GM19025 (cell line): Measurements from ENCODE around the gene ARHGAP21.
"Not testable (repeated sequence)": the region's sequence is repeated elsewhere in the genome, so short reads cannot be mapped to it uniquely, and the experiment has no call there.

ENCODE experiments used
- ATAC-seq: cut with Tn5 transposase; IDR thresholded peaks from one replicate; pipeline ENCODE4 v1.9.1; 2021; ENCODE audit warnings: mild to moderate bottlenecking, low read depth, moderate library complexity; ENCODE audit not compliant: unreplicated experiment

Gene ARHGAP21

DNA sequence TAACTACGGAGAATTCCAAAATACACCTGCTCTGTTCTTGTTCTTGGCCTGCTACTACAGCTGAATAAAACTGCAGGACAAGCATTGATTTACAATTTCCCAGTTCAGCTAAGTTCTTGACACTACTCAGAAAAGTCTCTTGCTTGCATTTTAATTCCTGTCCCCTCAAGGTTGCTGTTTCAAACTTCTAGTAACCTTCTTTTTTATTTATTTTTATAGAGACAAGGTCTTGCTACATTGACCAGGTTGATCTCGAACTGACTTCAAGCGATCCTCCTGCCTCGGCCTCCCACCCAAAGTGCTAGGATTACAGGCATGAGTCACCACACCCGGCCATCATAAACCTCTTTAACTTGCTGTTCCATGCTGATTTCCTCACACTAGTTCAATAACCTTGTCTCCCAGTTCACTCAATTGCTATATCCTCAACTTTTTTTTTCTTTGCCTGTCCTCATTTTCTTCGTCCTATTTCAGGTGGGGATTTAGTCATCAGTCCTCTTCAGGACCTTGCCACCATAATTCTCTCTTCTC lies 79.9 kb downstream of the ARHGAP21 start:
- no peak for ATAC-seq

- peak; percentile 75 for ATAC-seq
These were observed 80.6 kb downstream of the ARHGAP21 start for GRCh38 chr10:24642921-24643678.

GRCh38 chr10:24639124-24639523 lies 84.6 kb downstream of the ARHGAP21 start:
- ATAC-seq: no peak

DNA sequence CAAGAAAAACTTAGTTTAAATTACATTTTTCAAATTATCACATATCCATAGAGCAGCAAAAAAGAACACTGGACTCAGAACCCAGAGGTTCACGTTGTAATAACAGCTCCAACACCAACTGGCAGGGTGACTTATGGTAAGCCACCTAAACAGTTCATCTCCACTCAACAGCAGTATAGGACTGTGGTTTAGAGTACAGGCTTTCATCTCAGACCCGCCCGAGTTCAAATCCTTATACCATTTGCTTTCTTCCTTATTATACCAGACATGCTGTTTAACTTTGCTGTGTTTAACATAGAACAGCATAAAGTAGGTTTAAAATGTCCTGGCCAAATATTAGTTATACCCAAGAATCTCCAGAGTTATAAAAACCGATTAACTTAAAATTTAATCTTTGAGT lies 97.9 kb downstream of the ARHGAP21 start:
- no peak for ATAC-seq

DNA sequence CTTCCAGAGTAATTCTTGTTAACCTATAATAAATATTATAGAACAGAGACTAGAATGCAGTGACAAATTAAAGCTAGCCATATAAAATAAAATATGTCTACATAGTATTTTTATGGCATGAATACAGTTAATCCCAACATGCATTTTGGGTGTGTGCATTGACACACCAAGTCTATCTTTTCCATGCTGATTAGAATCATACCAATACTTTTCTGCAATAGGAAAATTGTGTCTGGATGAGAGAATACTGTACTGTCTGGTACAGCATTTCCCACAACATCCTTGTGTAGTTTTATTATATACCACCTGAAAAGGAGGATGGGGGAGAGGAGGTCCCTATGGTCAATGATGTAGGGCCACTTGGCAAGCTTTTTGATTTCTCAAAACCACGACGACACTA lies 100.3 kb downstream of the ARHGAP21 start:
- ATAC-seq: no peak

DNA sequence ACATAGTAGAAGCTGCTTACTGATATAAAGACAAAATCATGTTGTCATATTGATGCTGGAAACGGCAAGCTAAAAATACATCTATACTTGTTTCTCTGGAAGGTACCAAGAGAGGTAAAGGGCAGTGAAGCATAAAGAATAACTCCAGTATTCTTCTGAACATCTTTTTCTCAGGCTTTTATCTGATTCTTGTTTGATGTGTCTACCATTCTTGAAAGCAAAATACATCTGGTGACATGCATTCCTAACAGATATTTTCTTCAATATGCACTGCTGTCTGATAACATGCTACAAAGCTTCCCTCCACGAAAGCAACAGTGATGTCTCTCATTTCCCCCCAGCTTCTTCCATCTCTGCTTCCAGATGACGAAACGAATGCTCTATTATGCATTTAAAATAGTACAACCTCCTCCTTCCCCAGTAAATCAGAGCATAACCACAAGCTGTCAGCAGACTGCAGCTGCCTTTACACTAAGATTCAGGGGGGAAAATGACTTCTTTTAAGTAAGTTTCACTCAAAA lies 100.8 kb downstream of the ARHGAP21 start:
- ATAC-seq: no peak

DNA sequence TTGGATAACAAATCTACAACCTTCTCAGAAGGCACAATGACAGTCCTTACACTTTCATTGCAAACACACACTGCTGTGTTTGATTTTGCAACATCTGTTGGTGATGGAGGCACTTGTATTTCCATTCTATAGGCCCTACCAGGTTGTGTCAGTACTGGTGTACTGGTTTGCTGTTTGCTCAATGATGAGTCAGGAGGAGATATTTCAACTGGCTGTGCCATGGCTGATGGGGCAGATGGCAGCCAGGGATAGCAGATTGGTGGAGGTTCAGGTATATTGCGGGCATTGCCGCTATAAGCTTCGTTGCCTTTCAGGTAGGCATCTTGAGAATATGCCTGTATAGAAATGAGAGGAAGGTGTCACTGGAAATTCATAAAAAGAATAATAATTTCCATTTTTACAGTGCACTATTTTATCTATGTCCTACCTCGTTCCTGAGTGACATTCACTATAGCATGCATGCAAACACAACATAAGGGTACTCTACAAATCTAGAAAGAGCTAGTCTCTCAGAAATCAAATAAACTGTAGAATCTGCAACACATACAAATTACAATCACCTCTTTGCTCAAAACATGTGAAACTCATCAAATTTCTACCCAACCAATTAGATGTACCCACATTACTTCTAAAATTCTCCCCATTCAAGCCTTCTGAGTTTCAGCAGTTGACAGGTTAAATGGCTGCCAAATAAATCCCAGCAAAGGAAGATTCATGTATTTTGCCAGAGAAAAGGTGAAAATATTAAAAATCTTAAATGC lies 102.5 kb downstream of the ARHGAP21 start:
- ATAC-seq: not testable (repeated sequence)

GRCh38 chr10:24619994-24620310 lies 103.7 kb downstream of the ARHGAP21 start:
- ATAC-seq: not testable (repeated sequence)

DNA sequence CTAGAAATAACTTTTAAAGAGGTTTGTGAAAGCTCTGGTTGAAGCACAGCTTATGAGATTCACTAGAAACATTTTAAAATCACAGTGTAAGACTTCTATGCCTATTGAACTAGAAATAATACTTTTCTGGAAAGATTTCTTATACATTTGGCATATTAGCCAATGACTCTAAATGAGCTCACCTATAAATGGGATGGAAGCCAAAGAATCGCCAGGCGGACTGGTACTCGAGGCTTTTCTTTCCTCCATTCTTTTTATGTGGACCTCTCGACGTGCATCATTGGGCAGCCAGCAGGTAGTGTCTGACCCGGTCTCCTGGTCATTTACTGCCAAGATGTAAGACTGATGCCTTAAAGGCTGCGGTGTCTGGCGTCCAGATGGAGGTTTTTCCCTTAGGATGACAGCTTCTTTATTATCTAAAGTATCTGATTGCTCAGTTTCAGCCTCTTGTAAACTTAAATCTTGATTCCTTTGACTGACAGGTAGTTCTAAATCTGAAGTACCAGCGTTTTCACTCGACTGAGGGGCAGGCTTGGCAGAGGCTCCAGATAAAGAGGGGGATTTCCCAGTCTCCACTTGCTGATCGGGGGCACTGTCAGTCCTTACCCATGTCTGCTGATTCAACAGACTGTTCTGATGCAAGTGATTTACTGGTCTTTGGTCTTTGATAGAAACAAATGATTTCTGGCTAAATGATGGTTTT lies 104.2 kb downstream of the ARHGAP21 start:
- ATAC-seq: not testable (repeated sequence)

DNA sequence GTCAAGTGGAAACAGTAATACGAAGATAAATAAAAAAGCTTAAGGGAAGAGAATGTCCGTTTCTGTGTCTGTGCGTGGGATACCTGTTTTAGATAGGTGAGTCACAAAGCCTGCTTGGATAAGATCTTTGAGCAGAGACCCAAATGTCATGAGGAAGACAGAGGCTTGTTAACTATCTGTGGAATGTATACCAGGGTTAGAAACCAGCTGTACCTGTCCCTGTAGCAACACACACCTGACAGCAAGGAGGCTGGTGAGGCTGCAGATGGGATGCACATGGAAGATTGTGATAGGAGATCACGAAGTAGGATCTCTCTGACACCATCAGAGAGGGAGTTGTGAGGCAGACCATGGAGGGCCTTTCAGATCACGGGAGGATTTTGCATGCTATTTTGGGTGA lies 105.3 kb downstream of the ARHGAP21 start:
- no peak for ATAC-seq

DNA sequence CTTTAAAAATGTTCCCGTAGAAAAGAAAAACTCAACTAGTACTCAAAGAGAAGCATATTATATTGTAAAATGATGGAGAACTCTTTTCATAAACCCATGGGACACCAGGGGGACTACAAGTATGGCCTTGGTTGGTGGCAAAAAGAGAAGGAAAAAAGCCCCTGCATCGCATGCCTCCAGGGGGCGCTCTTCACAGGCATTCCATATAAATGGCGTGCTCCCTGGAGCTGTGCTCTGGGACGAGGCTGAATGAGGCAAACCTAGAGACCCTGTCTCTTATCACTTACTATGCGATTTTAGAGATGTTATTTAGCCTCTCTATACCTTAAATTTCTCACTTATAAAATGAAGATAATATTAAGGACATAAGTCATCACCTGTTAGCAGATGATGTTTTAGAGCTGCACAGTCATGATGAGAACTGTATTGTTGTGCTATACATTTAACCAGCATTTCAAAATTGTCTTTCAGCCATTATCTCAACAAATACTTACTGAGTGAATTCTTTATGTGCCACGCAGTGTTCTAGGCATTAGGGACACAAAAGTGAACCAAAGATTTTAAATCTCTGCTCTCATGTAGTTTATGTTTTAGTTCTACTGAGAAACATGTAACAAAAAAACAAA lies 105.8 kb downstream of the ARHGAP21 start:
- no peak for ATAC-seq

DNA sequence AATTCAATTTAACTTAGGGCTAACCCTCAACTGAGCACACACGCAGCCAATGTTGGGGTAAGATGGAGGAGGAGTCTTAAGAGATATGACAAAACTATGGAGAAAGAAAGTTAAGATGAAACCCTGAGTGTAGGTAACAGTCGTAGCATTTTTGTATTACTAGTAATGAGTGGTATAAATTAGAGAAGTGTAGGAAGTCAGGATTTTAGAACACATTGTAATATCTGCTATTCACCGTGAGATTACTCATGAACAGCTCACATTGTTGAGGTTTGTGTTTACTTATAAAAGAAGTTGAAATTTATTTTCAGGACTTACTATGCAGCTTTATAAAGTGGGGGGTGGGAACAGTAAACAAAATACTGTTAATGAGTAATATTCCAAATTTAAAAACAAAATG lies 107.2 kb downstream of the ARHGAP21 start:
- no peak for ATAC-seq

- ATAC-seq: no peak
These were observed 117.7 kb downstream of the ARHGAP21 start for GRCh38 chr10:24606021-24606420.

GRCh38 chr10:24605141-24605540 lies 118.5 kb downstream of the ARHGAP21 start:
- ATAC-seq: no peak

DNA sequence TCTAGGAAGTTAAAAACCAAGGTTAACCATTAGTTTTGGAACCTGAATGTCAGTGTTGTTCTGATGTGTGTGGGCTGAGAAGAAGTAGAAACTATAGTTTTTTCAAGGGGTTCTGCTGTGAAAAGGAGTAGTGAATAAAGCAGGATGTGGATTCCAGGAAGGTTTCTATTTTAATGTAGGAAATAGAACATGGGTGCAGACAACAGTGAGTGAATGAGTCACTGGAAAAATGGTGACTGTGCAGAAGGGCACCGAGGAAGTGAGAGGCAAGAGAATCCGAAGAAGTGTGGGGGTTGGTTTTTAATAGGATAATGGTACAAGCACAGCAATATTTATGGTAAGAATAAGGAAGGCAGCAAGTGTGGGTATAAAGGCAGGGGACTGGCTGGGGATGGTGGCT lies 120.4 kb downstream of the ARHGAP21 start:
- ATAC-seq: no peak

- ATAC-seq: no peak
These were observed 125.7 kb downstream of the ARHGAP21 start for GRCh38 chr10:24597961-24598360.

- ATAC-seq: no peak
These were observed 126.3 kb downstream of the ARHGAP21 start for GRCh38 chr10:24597426-24597825.

- ATAC-seq: no peak
These were observed 127.3 kb downstream of the ARHGAP21 start for GRCh38 chr10:24596217-24596930.

GRCh38 chr10:24590697-24591457 lies 132.8 kb downstream of the ARHGAP21 start:
- ATAC-seq: no peak
